ENCODE measurements around the gene RBM43. TPM values are rescaled to one million over a fixed set of nuclear protein-coding genes. Genes with fewer than 3 reads are reported as not detected.
A peak's percentile ranks its signal among the peaks of the same experiment; 100 is the strongest.
"Not testable (repeated sequence)": the region's sequence is repeated elsewhere in the genome, so short reads cannot be mapped to it uniquely, and the experiment has no call there.

The RBM43 gene
- total RNA-seq, 2 donors from 2014 or later = 2.4 to 5.0 TPM

GRCh38 chr2:151243468-151243867, 18.2 kb downstream of the RBM43 start:
- H3K27ac Mint-ChIP-seq = no peak overlapping the region
- ATAC-seq (no peak), DNase-seq (ENCODE audit: low spot score in 2 of 2) (no peak)

GRCh38 chr2:151241224-151241623, 20.4 kb downstream of the RBM43 start:
- no peak for ATAC-seq
- DNase-seq (ENCODE audit: low spot score in 2 of 2) = no peak
- Mint-ChIP-seq H3K36me3 (peaks cover 11 to 12% of the 10 kb centered on the region in 2 donors), H3K9me3 (peaks cover 10 to 11% of the 10 kb centered on the region in 2 donors), H3K27ac (no peak overlapping the region)

More at GRCh38 chr2:151243468-151243867, 18.2 kb downstream of the RBM43 start:
- peaks cover 11 to 17% of the 10 kb centered on the region in 2 donors for H3K9me3 Mint-ChIP-seq
- peaks cover 18% of the 10 kb centered on the region in 2 donors for H3K36me3 Mint-ChIP-seq

DNA sequence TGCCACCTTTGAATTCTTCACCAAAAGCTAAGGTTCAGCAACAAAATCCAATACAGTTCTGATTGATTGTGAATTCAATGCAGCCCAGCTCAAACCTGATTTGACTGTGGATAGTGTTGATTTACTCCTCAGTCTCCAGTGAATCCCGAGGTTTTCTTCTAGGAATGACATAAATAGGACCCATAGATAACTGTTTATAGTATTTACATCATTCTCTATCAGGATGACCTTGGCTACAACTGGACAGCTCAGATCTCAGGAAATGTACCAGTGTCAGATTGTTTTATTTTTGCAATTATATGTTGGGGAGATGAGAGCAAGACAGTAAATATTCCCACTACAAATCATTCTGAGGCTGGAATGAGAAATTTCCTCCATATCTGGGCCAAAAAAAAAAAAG, 21.2 kb downstream of the RBM43 start:
- DNase-seq (ENCODE audit: low spot score in 2 of 2) = no peak
- peaks cover 4 to 6% of the 10 kb centered on the region in 2 donors for H3K36me3 Mint-ChIP-seq
- peaks cover 5% of the 10 kb centered on the region in 2 donors for H3K9me3 Mint-ChIP-seq
- ATAC-seq = no peak
- no peak overlapping the region for H3K27ac Mint-ChIP-seq

- H3K9me3 Mint-ChIP-seq = no peaks in the 10 kb centered on the region
- no peak for DNase-seq (ENCODE audit: low spot score in 2 of 2)
- no peak overlapping the region for H3K27ac Mint-ChIP-seq
- no peaks in the 10 kb centered on the region for H3K36me3 Mint-ChIP-seq
- no peak for ATAC-seq
Measured at GRCh38 chr2:151239624-151240023, 22.0 kb downstream of the RBM43 start.

DNA sequence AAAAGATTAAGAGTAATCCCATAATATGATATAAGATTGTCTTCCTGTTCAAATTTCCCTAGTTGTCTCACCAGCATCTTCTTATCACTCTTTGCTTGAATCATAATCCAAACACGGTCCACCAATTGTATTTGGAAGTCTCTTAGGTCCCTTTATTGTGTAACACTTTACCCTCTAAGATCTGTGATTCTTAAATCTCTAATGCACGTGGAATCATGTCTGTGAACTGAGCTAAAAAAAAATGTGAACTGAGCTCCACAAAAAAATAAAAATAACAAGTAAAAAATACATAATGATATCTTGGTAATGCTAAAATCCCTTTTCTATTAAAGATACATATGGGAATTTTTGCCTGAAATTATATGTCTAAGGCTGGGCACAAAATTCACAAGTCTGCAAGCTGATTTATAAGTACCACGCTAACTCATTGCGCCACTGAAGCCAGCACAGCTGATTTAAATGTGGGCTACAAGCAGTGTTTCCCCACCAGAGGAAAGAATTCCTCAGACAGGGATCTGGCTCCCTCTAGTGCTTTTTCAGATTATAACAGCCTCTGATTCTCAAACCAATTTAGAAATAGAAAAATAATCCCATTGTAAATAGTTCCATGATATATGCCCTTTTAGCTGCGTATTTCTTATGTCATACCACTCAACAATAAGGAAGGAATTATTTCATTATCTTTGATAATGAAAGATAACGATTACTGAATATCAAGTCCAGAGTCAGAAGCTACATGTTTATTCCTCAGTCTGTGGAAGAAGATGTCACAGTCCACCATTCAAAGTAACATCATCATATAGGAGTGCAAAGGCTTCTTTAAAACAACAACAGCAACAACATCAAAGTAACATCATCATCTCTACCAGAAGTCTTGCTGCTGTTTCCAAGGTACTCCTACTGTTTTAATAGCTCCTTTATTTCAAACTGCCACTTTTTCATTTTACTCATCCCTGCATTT, 22.9 kb downstream of the RBM43 start:
- peak; percentile 56 to 67 for ATAC-seq
- no peaks in the 10 kb centered on the region for H3K9me3 Mint-ChIP-seq
- no peaks in the 10 kb centered on the region for H3K36me3 Mint-ChIP-seq
- DNase-seq (ENCODE audit: low spot score in 2 of 2) = peak in 1 of 2 donors; percentile 51
- no peak overlapping the region for H3K27ac Mint-ChIP-seq

GRCh38 chr2:151237422-151238025, 24.1 kb downstream of the RBM43 start:
- peak; percentile 76 to 90 for ATAC-seq
- H3K36me3 Mint-ChIP-seq = no peaks in the 10 kb centered on the region
- no peaks in the 10 kb centered on the region for H3K9me3 Mint-ChIP-seq
- no peak for DNase-seq (ENCODE audit: low spot score in 2 of 2)
- H3K27ac Mint-ChIP-seq = no peak overlapping the region

DNA sequence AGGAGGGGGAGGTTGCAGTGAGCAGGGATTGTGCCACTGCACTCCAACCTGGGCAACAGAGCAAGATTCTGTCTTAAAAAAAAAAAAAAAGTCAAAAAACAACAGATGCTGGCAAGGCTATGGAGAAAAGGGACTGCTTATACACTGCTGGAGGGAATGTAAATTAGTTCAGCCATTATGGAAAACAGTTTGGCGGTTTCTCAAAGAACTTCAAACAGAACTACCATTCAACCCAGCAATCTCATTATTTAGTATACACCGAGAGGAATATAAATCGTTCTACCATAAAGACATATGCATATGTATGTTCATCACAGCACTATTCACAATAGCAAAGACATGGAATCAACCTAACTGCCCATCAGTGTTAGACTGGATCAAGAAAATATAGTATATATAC, 27.9 kb downstream of the RBM43 start:
- not testable (repeated sequence) for DNase-seq (ENCODE audit: low spot score in 2 of 2); H3K36me3 Mint-ChIP-seq; H3K27ac Mint-ChIP-seq; H3K9me3 Mint-ChIP-seq; ATAC-seq

DNA sequence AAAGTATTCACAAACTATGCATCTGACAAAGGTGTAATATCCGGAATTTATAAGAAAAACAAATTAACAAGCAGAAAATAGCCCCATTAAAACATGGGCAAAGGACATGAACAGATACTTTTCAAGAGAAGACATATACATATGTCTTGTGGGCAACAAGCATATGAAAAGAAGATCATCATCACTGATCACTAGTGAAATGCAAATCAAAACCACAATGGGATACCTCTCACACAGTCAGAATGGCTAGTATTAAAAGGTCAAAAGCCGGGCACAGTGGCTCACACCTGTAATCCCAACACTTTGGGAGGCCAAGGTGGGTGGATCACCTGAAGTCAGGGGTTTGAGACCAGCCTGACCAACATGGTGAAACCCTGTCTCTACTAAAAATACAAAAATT, 28.4 kb downstream of the RBM43 start:
- not testable (repeated sequence) for H3K9me3 Mint-ChIP-seq; DNase-seq (ENCODE audit: low spot score in 2 of 2); H3K27ac Mint-ChIP-seq; H3K36me3 Mint-ChIP-seq; ATAC-seq

GRCh38 chr2:151230627-151231140, 31.0 kb downstream of the RBM43 start:
- H3K9me3 Mint-ChIP-seq = no peaks in the 10 kb centered on the region
- H3K27ac Mint-ChIP-seq = no peak overlapping the region
- no peak for DNase-seq (ENCODE audit: low spot score in 2 of 2)
- ATAC-seq = no peak
- H3K36me3 Mint-ChIP-seq = no peaks in the 10 kb centered on the region

DNA sequence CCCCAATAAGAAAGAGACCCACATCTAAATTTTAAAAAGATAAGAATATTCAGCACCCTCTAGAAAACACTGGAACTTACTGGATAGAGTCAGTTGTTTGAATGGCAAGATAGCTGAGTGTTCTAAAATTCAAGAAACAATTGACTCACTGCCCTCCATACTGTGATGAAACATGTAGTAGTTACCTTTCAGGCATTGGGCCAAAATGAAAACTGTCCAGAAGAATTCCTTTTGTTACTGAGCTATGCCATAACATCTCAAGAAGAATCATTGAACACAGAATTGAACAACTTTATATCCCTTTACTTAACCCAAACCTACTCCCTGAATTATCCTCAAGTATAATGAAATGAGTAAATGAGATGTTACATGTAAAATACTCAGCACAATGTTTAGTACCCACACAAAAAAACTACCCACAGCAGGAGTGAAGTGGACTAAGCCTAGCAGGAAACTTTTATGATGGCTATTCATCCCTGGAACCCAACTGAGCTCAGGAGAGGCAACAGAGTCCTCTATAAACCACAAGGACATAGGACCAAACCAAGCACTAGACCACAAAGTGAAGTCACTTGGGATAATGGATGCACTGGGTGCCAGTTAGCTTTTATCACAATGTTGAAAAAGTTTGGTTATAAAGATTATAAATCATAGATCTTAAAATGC, 32.7 kb downstream of the RBM43 start:
- Mint-ChIP-seq H3K27ac (no peak overlapping the region), H3K36me3 (no peaks in the 10 kb centered on the region), H3K9me3 (no peaks in the 10 kb centered on the region)
- ATAC-seq (no peak), DNase-seq (ENCODE audit: low spot score in 2 of 2) (no peak)

DNA sequence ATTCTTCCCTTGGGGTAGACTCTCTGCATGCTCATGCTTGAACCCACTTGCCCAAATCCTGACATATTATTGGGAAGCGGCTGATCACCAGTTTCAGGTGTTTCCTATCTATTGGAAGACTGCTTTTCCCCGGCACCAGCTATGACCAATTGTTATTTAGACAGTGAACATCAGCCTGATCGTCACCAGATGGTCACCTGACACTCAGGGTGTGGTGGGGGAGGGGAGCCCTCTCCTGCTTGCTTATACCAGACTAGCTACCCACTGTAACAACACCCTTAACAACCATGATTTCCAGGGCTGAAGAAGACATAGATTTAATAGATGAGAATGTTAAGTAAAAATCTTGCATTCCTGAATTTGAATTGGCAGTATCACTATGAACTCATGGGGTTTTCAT, 44.3 kb downstream of the RBM43 start:
- DNase-seq (ENCODE audit: low spot score in 2 of 2) (no peak), ATAC-seq (no peak)
- no peaks in the 10 kb centered on the region for H3K9me3 Mint-ChIP-seq
- H3K27ac Mint-ChIP-seq = no peak overlapping the region
- H3K36me3 Mint-ChIP-seq = no peaks in the 10 kb centered on the region

DNA sequence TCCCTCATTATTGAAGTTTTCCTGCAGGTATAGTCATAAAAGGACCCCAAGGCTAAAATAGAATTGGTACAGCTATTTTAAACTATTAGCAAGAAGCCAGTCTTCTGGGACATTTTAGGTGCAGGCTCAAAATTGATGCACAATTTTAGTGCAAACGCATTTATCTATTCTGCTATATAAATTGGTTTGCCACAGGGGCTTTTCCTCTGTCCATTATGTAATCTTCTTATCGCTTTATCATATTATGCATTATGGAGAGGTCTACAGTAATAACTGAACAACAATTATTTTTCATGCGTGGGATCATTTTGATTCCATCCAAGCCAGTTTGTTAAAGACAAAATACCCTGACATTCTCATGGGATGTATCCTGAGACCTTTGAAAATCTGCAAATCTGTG, 54.6 kb downstream of the RBM43 start:
- peaks cover 0 to under 1% of the 10 kb centered on the region in 2 donors for H3K9me3 Mint-ChIP-seq
- H3K36me3 Mint-ChIP-seq = no peaks in the 10 kb centered on the region
- DNase-seq (ENCODE audit: low spot score in 2 of 2) (no peak), ATAC-seq (no peak)
- H3K27ac Mint-ChIP-seq = no peak overlapping the region

- DNase-seq (ENCODE audit: low spot score in 2 of 2) = no peak
- Mint-ChIP-seq H3K36me3 (no peaks in the 10 kb centered on the region), H3K27ac (no peak overlapping the region), H3K9me3 (peaks cover 0 to 4% of the 10 kb centered on the region in 2 donors)
- ATAC-seq = no peak
Measured at GRCh38 chr2:151206446-151206968, 55.2 kb downstream of the RBM43 start.

DNA sequence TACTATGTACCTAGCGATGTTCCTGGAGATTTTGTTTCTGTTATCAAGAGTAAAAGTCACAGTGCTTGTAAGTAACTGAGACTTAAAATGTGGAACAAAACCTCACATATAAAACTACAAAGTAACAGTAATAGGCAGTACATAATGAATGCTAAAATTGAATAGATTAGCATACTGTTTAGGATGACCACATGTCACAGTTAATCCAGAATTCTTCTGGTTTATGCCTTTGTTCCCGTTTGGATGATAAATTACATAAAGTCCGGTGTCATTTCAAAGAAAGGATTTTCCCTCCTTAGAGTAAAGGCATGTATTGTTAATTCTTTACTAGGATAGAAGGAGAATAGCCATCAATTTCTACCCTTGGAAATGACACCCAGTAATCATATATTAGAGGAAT, 56.1 kb downstream of the RBM43 start:
- no peak overlapping the region for H3K27ac Mint-ChIP-seq
- ATAC-seq (no peak), DNase-seq (ENCODE audit: low spot score in 2 of 2) (no peak)
- no peaks in the 10 kb centered on the region for H3K36me3 Mint-ChIP-seq
- peaks cover 0 to 4% of the 10 kb centered on the region in 2 donors for H3K9me3 Mint-ChIP-seq

DNA sequence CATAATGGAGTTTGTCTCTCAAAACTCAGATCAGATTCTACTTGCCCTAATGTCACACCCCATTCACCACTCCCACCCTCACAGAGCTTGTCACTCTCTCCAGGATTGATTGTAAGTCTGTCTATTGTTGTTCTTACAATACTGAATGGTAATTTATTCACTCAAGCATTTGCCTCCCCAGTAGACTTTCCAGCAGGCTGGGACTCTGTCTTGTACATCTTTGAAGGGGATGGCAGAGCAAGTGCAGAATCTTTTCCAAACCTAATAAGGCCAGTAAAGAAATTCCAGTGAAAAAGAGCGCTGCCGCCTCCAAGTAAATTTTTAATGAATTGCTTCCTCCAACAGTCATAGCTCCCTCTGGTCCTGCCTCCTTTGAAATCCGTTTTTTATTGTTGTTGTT, 56.9 kb downstream of the RBM43 start:
- no peak for ATAC-seq
- H3K36me3 Mint-ChIP-seq = no peaks in the 10 kb centered on the region
- DNase-seq (ENCODE audit: low spot score in 2 of 2) = no peak
- H3K9me3 Mint-ChIP-seq = peaks cover 0 to 4% of the 10 kb centered on the region in 2 donors
- no peak overlapping the region for H3K27ac Mint-ChIP-seq

GRCh38 chr2:151200844-151201243, 60.8 kb downstream of the RBM43 start:
- H3K27ac Mint-ChIP-seq = no peak overlapping the region
- H3K9me3 Mint-ChIP-seq = peaks cover 0 to 4% of the 10 kb centered on the region in 2 donors
- DNase-seq (ENCODE audit: low spot score in 2 of 2) (no peak), ATAC-seq (no peak)
- H3K36me3 Mint-ChIP-seq = no peaks in the 10 kb centered on the region

DNA sequence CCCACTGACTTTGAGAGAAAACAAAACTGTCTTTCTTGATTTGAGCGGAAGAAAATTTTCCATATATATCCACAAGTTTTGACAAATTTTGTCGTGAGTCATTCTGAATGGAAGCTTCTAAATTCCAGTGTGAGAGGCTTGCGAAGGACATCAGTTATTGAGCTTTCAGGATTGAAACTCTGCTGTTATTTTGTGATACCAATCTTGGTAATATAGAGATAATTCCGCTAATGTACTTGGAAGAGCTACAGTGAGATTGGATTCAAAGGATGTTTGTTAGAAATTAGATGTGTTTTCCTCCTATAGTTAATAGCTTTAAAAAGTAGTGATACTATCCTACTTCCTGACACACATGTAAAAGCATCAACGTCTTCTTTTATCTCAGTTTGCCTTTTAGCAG, 61.4 kb downstream of the RBM43 start:
- DNase-seq (ENCODE audit: low spot score in 2 of 2) (no peak), ATAC-seq (no peak)
- Mint-ChIP-seq H3K9me3 (peaks cover 0 to 4% of the 10 kb centered on the region in 2 donors), H3K36me3 (no peaks in the 10 kb centered on the region), H3K27ac (no peak overlapping the region)
